Hematopoietic multipotent progenitor cell (in vitro differentiated cells): ENCODE data around the gene SLAMF9. TPM values are rescaled to one million over a fixed set of nuclear protein-coding genes. Genes with fewer than 3 reads are reported as not detected.

Source experiments
- DNase-seq, 3 donors: peaks; one replicate each; pipeline ENCODE4 v3.0.0-alpha.2; 2011 to 2015; ENCODE audit warnings: low read depth in 2 of 3, low spot score in 2 of 3
- total RNA-seq: library from RNA; depleted of rRNA; stranded (reverse); fragments of >200 nt; gene quantifications from one replicate; pipeline ENCODE4 v1.2.3, GENCODE V29; 2012

The SLAMF9 gene
- total RNA-seq, 1 donor, result under 0.01 TPM

DNA sequence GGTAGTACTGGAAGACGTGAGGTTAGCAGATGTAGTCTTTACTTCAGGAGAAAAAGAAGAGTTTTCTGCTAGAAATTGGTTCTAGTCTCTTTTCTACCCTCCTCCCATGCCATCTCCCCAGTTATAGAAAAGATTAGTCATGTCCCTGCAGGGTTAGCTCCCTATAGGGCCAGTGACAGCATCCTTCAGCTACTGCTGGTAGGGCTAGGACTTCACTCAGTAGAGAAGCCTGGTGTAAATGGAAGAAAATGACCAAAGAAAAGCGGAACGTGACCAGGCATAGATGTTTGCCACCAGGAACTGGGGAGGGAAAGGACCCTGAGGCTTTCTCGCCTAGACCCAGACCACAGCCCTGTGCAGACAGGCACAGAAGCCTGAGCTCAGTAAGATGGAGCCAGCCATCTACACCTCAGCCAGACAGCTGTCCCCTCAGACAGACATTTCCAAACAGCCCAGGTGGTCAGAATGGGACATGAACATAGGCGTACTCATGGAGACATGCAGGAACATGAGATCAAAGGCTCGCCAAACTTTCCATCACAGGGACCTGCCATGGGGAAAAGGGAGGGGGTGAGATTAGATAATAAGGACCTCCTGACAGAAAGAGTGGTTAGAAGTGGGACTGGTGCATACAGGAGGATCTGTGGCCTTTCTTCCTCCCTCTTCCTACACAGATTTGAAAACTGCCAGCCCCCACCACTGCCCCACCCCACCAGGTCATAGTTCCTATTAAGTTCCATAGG lies 23.5 kb upstream of the SLAMF9 start:
- DNase-seq, result no peak

DNA sequence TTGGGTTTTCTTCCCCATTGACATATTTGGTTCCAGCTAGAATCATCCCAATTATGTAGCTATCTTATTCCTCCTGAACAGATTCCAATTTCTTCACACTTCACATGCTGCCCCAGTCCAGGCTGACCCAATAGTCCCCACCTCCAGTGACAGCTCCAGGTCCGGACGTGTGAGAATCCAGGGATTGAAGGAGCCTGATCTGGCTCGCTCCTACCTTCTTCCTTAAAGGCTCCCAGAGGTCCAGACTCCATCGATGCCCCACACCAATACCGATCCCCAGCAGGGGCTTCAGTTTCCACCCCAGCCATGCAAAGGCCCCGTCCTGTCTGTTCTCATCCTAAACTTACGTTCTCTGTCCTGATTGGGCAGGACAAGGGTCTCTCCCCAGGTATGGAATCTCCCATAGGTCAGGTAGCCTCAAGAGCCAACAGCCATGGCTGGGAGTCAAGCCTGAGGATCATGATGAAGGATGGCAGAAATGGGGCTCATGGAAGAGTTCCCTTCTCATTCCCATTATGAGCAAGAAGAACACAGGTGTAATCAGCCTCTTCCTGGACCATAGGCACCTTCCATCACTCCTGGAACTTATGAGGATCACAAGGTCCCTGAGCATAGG lies 20.4 kb upstream of the SLAMF9 start:
- no peak for DNase-seq

DNA sequence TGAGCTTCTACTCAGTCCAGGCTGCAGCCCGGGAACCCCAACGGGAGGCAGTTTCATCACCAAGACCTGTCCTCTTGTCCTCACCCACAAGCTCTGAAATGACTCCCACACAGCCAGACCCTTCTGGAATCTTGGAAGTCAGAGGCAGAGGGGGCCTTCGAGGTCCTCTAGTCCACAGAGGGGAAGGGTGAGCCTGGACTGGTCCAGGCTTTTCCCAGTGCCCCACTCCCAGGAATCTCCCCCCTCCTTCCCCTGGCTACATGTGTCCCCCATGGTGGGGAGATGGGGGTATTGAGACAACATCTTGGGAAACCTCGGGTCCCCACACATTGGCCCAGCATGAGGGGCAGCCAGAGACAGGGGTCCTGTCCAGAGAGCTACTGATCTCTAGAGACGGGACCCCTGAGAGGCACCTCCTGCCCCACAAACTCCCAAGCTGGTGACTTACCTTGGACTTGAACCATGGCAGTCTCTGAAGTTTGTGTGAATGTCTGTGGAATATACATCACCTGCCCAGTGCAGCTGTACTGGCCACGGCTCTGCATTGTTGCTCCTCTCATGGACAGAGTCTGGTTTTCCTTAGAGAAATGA lies 19.4 kb upstream of the SLAMF9 start:
- no peak for DNase-seq

DNA sequence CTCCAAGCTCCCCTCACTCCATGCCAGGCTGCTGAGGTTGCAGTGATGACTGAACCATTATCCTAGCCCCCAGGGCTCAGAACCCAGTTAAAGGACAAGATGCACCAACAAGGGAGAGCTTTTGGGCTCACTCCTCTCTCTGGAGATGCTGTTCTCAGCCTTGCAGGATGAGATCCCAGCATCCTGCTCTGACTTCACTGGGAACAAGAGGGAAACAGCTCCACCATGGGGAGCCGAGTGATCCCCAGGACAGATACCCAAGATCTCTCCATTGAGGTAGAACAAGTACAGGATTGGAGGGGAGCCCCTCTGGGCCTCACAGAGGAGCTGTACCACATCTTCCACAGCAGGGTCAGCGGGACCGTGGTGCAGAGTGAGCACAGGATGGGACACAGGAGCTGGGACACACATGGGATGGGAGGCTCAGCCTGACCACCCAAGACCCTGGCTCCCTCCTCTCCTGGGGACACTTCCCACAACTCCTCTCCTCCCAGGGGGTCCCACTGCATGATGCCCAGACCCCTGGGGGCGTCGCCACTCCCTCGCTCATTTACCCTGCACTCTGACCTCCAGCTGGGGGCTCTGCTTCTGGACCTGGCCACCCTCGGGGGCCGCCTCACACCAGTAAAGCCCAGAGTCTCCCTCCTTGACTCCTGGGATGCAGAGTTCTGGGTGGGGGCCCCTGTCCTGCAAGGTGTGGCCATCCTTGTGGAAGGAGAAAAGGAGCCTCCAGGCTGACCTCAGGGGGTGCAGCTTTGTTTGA lies 18.6 kb upstream of the SLAMF9 start:
- DNase-seq, result no peak

DNA sequence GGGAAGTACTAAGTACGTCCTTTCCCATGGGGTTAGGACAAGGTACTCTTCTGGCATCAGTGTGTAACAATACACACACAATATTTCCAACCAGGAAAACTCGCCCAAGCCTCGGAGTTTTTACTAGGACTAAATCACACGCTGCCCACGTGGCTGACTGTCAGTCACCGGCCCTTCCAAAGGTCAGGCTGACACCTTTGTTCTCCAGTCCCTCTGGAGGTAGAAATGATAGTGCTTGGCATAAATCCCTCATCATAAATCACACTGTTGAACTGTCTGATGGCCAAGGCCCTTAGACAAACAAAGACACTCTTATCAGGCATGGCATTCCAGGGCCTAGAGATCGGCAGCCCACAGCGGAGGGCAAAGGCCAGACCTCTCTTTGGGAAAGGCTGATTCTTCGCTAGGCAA lies 16.9 kb upstream of the SLAMF9 start:
- no peak for DNase-seq

DNA sequence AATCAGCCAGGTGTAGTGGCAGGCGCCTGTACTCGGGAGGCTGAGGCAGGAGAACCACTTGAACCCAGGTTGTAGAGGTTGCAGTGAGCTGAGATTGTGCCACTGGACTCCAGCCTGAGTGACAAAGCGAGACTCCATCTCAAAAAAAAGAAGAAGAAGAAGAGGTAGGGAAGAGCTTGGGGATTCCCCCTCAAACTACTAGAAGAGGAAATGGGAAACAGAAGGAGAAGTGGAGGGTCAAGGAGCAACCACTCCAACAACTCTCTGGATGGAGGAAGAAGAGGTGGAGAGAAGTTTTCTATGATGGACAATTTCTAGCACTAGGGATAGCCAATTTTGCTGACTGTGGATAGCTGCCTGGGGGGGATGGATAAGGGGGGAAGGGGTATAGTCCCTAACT lies 14.9 kb upstream of the SLAMF9 start:
- no peak for DNase-seq

DNA sequence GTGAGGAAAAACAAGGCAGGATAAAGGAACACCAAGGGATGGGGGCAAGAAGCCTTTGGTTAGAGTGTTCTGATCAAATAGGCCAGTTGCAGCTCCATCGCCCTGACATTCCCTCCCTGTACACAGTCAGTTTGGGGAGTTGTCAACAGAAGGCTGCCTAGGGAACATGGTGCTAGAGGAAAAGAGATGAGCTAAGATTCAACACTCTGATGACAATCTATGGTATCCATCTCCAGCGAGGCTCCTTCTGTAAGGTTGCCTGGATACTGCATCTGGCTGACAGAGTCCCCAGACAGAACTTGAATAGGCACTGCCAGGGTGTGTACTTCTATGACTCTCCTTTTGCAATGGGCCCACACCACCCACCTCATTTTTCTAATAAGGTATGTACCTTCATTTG lies 11.2 kb upstream of the SLAMF9 start:
- DNase-seq, result no peak

DNA sequence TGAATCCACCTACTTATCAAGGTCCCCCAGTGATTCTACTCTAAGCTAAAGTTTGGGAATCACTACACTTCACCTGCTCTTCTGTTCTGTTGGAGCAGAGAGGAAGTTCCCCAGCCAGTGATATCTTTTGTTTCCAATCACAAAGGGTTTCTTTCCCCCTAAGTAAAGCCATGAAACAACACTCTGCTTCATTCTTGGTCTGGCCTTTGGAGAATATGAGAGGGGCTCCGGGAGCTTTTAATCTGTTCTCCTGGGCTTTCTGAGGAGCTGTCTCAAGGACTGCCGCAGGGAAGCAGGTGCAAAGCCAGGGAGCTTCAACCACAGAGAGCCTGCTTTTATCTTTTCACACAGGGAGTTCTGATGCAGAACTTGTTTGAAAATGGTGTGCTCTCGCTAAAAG lies 10.1 kb upstream of the SLAMF9 start:
- no peak for DNase-seq

DNA sequence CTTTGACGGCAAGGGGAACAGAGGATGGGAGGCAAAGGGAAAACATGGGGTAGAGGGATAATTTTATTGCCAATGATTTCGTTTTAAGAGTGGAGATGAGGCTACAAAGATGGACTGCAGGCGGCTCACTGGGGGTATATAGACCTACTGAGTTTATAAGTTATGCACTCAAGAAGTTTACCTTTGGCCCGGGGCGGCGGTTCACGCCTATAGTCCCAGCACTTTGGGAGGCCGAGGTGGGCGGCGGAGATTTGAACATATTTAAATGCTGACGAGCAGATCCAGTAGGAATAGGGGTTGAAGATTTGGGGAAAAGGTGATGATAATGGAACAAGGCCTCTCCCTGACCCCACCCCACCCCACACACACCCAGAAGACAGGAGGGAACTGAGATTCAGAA lies 8.1 kb upstream of the SLAMF9 start:
- no peak for DNase-seq

DNA sequence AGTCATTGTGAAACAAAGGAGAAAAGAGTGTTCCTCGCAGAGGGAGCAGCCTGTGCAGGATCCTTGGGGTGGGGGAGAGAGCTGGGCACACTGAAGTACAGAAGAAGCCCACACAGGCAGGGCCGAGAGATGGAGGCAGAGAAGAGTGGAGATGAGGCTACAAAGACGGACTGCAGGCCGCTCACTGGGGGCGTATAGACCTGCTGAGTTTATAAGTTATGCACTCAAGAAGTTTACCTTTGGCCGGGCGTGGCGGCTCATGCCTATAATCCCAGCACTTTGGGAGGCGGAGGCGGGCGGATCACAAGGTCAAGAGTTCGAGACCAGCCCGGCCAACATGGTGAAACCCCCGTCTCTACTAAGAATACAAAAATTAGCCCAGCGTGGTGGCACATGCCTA lies 7.6 kb upstream of the SLAMF9 start:
- DNase-seq, result no peak

DNA sequence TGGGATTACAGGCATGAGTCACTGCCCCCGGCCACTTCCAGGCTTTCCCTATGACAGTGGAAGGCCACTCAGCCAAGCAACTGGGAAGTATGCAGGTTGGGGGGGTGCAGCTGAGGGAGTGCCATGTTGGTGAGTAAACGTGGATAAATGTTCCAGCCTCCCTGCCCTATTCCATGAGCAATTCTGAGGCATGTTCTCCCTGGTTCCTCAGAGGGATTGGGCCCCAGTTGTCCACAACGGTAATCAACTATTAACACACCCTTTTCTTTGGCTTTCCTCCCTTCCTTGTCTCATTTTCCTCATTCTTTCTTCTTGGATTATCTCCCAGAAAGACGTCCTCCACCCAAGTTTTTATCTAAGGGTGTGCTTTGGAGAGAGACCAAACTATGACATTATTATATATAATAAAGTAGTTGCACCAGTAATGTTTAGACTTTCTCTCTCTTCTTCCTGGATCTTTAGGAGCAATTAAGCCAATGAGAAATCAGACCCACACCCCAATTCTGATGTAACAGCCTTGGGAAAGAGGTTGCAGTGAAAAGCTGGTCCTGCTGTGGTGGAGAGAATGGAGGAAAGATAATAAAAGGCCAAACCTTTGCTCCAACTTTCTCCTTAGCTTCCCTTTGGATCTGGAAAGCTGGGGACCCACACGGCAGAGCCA lies 6.8 kb upstream of the SLAMF9 start:
- no peak for DNase-seq

DNA sequence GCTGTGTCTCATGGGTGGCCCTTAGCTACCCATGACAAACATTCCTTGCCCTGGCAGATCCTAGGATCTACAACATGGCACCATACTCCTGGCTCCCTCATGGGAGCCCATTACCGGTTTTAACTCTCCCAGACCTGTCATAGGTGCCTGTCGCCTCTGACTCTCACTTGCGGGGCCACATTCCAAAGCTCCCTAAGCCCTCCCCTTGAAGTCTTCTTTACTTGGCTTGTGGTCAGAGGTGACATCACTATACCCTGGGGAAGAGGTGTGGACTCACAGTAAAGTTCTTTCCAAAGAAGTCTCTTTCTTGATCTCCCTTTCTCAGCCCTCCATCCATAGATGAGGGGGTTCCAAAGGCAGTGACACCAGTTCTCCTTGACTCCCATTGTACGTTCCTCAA lies 5.4 kb upstream of the SLAMF9 start:
- DNase-seq, result no peak

DNA sequence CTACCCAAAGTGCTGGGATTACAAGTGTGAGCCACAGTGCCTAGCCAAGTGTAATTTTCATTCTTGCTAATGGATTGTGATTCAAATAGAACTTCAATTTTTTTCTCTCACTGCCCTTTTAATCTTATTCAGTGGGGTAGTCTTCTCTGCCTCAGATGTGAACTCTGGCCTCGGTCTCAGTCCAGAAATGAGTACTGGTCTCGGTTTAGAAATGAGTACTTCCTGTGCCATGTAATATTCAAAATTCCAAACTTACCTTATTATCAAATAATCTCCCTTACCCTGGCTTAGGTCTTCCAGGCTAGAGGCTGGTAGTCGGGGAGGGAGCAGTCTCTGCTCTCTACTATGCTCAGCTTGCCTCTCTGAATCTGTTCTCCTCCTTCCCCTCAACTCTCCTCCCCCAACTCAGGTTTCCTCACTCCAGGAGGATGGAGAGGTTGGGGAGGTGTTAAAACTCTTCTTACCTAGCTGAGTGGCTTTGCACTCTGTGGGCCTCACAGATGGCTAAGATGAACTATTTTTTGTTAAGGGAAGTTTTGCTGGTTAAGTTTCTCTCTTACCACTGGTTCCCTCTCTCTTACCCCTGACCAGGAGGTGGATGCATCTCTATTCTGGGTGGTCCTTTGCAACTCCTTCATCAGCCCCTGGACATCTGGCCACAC lies 4.8 kb upstream of the SLAMF9 start:
- DNase-seq, result no peak

DNA sequence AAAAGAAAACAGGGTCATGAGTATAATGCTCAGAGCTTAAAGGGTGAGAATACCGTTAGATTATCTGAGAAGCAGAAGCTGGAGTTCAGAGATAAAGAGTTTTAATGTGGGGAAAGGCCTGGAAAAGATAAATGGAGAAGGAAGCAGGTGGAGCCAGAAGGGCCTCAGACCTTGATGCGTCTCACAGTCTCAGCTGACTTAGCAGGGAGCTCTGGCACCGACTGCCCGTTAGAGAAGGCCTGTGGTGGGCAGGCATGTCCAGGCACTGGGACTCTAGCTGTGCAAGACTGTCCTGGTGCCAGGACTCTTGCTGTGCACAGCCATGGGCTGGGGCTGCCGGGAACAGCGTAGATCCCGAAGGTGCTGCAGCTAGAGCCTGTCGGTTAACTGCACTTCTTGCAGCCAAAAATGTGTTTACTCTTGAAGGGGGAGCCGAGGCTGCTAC lies 3.8 kb upstream of the SLAMF9 start:
- DNase-seq, result no peak

DNA sequence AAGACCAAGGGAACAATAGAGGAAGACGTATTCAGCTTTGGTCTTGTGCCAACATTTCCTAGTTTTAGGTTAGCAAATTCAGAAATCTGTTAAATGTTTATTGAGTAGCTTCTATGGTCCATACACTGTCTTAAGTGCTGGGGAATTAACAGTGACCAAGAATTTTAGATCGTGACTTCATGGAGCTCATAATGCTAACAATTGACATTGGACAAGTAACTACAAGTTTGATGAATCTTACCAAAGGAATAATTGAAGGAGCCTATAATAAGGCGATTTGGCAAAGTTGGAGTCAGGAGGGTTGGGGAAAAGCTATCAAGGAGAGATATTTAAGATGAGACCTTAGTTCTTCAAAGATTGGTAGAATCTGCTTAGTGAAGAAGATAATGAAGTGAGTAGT lies 1.4 kb upstream of the SLAMF9 start:
- no peak for DNase-seq

DNA sequence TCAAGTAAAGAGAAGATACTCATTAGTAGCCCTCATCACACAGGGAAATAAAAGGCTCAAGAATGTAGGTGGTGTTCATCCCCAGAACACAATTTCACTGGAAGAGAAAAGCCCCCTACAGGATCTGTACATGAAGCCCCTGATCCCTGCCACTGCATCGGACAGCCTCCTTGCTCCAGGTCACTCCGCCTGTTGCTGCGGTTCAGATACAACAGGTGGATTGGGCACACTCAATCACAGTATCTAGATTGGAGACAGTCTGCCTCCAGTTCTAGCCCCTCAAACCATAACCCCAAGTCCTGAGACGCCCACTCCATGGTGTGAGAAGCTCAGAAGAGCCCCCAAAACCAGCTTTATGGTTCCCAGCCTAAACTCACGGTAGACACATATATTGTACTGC lies 1.1 kb downstream of the SLAMF9 start:
- no peak for DNase-seq

DNA sequence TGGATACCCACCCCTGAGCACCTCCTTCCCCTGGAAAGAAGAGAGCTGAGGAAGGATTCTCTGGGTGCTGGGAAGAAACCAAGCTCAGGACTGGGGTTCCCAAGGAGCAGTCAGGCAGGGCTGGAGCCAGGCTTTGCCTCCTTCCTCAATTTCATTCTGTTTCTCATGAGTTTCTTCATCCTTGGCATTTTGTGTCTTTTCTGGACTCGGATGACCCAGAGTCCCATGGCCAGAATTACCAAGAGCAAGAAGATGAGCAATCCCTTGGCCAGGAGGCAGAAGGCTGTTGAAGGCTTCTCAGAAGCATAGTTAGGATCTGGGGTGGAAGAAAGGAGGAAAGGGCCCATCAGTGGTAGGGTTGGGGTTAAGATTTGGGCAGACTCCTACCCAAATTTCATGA lies 2.5 kb downstream of the SLAMF9 start:
- no peak for DNase-seq

DNA sequence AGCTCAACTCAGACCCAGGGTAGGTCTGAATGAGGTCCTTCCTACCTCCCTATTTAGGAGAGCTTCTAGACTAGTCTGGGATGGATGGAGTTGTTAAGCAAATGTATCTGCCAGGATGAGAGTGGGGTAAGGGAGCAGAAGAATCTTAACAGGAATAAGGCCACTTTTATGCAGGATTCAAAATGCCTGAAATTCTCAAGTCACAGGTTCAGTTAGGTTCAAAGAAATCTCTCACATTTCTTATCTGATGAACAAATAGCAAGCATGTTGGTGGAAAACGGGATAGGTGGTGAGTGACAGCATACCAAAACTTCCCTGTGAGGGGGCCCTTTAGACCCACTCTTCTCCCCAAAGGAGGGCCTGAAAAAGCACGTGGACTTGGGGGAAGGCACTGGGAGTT lies 3.0 kb downstream of the SLAMF9 start:
- DNase-seq, result no peak

DNA sequence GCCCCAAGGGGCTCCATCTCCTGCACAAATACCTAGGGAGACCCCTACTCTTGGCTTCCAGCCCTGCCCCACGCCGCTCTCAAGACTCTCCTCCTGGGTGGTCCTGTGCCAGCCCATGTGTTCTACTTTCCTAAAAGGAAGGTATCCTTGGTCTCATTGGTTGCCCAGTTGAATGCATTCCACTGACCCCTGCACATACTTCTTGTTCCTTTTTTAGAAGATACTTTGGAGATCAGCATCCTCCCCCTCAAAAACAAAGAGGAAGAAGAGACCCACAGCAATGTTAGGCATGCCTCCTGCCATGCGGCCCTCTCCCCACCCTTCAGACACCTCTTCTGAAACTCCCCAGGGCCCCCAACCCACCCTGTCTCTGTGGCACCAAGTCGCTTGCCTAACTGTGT lies 4.1 kb downstream of the SLAMF9 start:
- no peak for DNase-seq

DNA sequence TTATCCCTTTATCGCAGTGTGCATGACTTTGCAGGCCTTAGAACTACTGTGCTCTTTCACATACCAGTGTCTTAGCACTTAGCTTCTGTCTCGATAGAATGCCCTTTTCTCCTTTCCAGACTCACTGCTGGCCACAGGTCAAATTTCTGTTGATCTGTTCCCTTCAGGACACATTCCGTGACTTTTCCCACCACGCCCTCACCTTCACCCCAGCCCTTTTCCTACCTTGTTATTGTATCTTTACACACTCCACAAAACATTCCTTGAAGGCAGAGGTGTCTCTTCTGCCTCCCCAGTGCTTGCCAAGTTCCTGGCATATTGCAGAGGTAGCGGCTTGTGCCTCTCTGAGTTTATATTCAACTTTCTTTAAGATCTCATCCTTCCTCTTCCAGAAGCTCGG lies 4.9 kb downstream of the SLAMF9 start:
- no peak for DNase-seq

DNA sequence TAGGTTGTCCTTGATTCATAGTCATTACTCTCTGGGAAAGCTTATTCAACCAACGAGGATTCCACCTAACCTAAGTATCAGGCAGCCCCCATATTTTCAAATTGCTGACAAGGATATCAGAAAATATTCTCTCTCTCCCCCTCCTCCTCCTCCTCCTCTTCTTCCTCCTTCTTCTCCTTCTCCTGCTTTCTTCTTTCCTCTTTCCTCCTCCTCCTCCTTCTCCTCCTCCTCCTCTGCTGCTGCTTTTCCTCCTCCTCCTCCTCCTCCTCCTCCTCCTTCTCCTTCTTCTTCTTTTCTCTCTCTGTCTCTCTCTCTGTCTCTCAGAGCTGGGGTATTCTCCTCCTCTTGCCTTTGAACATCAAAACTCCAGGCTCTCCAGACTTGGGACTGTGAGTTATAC lies 6.1 kb downstream of the SLAMF9 start:
- no peak for DNase-seq
